H1 (cell line): ENCODE data around the gene ALDH4A1. TPM values are rescaled to one million over a fixed set of nuclear protein-coding genes. Genes with fewer than 3 reads are reported as not detected.

Experiments
- HDAC6 ChIP-seq: IDR thresholded peaks from one replicate; pipeline ENCODE4 v1.7.1; 2012; ENCODE audit warnings: low read depth, mild to moderate bottlenecking, inconsistent platforms, low read length, moderate library complexity
- SIX5 ChIP-seq: IDR thresholded peaks from 2 replicates; pipeline ENCODE4 v1.6.1; 2011; ENCODE audit warnings: mild to moderate bottlenecking, low read depth, low read length
- polyA plus RNA-seq, 7 experiments: library from polyadenylated mRNA; depleted of rRNA in 3 of 7; stranded (reverse) in 5 of 7; unstranded in 2 of 7; fragments of >200 nt in 5 of 7; fragments of 200-250 nt in 2 of 7; gene quantifications; 1 replicate in 5 of 7; 2 replicates in 1 of 7; 4 replicates in 1 of 7; pipeline versions ENCODE4 v1.2.1 to v1.2.3, GENCODE V29; 2011 to 2013; ENCODE audit warnings: missing spikeins in 2 of 7, mixed read lengths in 2 of 7
- total RNA-seq: library from RNA; stranded (reverse); fragmentation: NEBNext Ultra II Directional; extraction: Animal tissue kit (Norgen Biotek cat#: 25700); gene quantifications from 2 replicates; pipeline ENCODE4 v1.2.1, GENCODE V29; 2021

Gene ALDH4A1
- total and polyA plus RNA-seq, 2 of the 8 experiments (the other 6 are each of a cell fraction or from before 2014, with no cell fraction given): 30.3 to 35.9 TPM

DNA sequence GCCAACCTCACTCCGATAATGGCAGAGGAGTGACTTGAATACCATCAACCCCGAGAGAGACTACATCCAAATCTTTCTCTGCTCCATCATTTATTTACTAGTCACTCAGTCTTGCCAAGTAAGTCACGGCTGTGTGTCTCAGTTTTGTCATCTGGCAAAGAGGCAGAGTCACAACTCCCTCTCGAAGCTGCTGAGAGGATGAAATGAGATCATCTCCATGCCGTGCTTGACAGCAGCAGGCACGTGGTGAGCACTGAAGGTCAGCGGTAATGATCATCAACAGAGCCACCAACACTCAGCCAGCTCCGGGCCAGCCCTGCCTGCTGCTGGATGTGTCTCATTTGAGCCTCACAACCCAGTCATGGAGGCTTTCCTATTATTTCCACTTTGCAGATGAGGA is 19.9 kb downstream of the ALDH4A1 start (continued):
- TF ChIP-seq SIX5 (no peak), HDAC6 (no peak)
- TF ChIP-seq, all 59 proteins: peak for 0
